Central memory CD8-positive, alpha-beta T cell (primary cell): ENCODE results near the gene SNRPN.
A peak's percentile ranks its signal among the peaks of the same experiment; 100 is the strongest.
"Not testable (repeated sequence)": the region's sequence is repeated elsewhere in the genome, so short reads cannot be mapped to it uniquely, and the experiment has no call there.

ENCODE experiments used
- ATAC-seq: fragments of 150-1000 bp; cut with Tn5 transposase; replicated peaks from 2 replicates; pipeline ENCODE4 v1.10.0; 2022; ENCODE audit warnings: mild to moderate bottlenecking, moderate FRiP score, moderate number of reproducible peaks; ENCODE audit not compliant: poor library complexity, severe bottlenecking; ENCODE audit errors: extremely low read depth
- DNase-seq, 2 donors: peaks; one replicate each; pipeline ENCODE4 v3.0.0; 2021; ENCODE audit warnings: low spot score in 2 of 2
- H3K27ac Mint-ChIP-seq: one replicate; pipeline ENCODE4 v1.8.0; 2022; ENCODE audit warnings: low read depth, mild to moderate bottlenecking, moderate library complexity, mixed read lengths
- H3K27me3 Mint-ChIP-seq: one replicate; pipeline ENCODE4 v1.8.0; 2022; ENCODE audit warnings: mixed read lengths
- H3K36me3 Mint-ChIP-seq: one replicate; pipeline ENCODE4 v1.8.0; 2022; ENCODE audit warnings: mild to moderate bottlenecking, moderate library complexity, mixed read lengths; ENCODE audit not compliant: insufficient read depth
- H3K4me1 Mint-ChIP-seq: one replicate; pipeline ENCODE4 v1.8.0; 2022; ENCODE audit warnings: mixed read lengths
- H3K4me3 Mint-ChIP-seq: one replicate; pipeline ENCODE4 v1.8.0; 2022; ENCODE audit warnings: mild to moderate bottlenecking, moderate library complexity, mixed read lengths
- H3K9me3 Mint-ChIP-seq: one replicate; pipeline ENCODE4 v1.8.0; 2022; ENCODE audit warnings: mixed read lengths

SNRPN gene

GRCh38 chr15:24954783-24955530 is at the start of gene SNRPN, which contains the start of gene SNURF:
TSS of gene SNRPN (plus strand) at chr15:24954987. CDS start at chr15:24974454, 19,467 bp downstream.
TSS of gene SNURF (plus strand) at chr15:24954987. CDS start at chr15:24955049, 62 bp downstream.
- peak; percentile 52 for ATAC-seq
- Mint-ChIP-seq H3K9me3 (no peaks in the 10 kb centered on the region), H3K4me1 (peaks cover 20% of the 10 kb centered on the region), H3K27ac (peak within 1 kb of the TSS; percentile 83), H3K36me3 (peaks cover 26% of the 10 kb centered on the region), H3K27me3 (peaks cover 18% of the 10 kb centered on the region), H3K4me3 (peak within 1 kb of the TSS; percentile 86)
- peak; percentile 35 to 43 for DNase-seq

- peaks cover 26% of the 10 kb centered on the region for H3K9me3 Mint-ChIP-seq
- peak overlapping the region; percentile 78 for H3K27ac Mint-ChIP-seq
- H3K4me3 Mint-ChIP-seq = no peak overlapping the region
- no peak for ATAC-seq
- H3K4me1 Mint-ChIP-seq = peaks cover 10% of the 10 kb centered on the region
- no peak for DNase-seq
- H3K36me3 Mint-ChIP-seq = peaks cover 5% of the 10 kb centered on the region
- H3K27me3 Mint-ChIP-seq = no peaks in the 10 kb centered on the region
Measured at GRCh38 chr15:24916305-24917009, 38.3 kb upstream of the SNRPN start.

- H3K36me3 Mint-ChIP-seq = peaks cover 2% of the 10 kb centered on the region
- peaks cover 26% of the 10 kb centered on the region for H3K9me3 Mint-ChIP-seq
- DNase-seq = no peak
- H3K27ac Mint-ChIP-seq = no peak overlapping the region
- H3K4me3 Mint-ChIP-seq = no peak overlapping the region
- ATAC-seq = no peak
- H3K27me3 Mint-ChIP-seq = no peaks in the 10 kb centered on the region
- peaks cover 10% of the 10 kb centered on the region for H3K4me1 Mint-ChIP-seq
Measured at GRCh38 chr15:24917431-24917830, 37.4 kb upstream of the SNRPN start.

GRCh38 chr15:24919446-24919845 is 35.3 kb upstream of the SNRPN start:
- Mint-ChIP-seq H3K27ac (no peak overlapping the region), H3K4me1 (peaks cover 10% of the 10 kb centered on the region), H3K9me3 (peaks cover 26% of the 10 kb centered on the region), H3K36me3 (peaks cover 2% of the 10 kb centered on the region), H3K4me3 (no peak overlapping the region), H3K27me3 (no peaks in the 10 kb centered on the region)
- DNase-seq (no peak), ATAC-seq (no peak)

GRCh38 chr15:24922781-24923180 is 32.0 kb upstream of the SNRPN start:
- H3K36me3 Mint-ChIP-seq, H3K27me3 Mint-ChIP-seq, H3K27ac Mint-ChIP-seq, H3K4me1 Mint-ChIP-seq, H3K4me3 Mint-ChIP-seq, ATAC-seq, DNase-seq: not testable (repeated sequence)
- H3K9me3 Mint-ChIP-seq = peaks cover 11% of the 10 kb centered on the region

- DNase-seq = no peak
- H3K4me1 Mint-ChIP-seq = no peaks in the 10 kb centered on the region
- no peak overlapping the region for H3K27ac Mint-ChIP-seq
- H3K27me3 Mint-ChIP-seq = no peaks in the 10 kb centered on the region
- H3K36me3 Mint-ChIP-seq = no peaks in the 10 kb centered on the region
- ATAC-seq = no peak
- no peak overlapping the region for H3K4me3 Mint-ChIP-seq
- peaks cover 11% of the 10 kb centered on the region for H3K9me3 Mint-ChIP-seq
Measured at GRCh38 chr15:24924153-24924552, 30.6 kb upstream of the SNRPN start.

- no peak for DNase-seq
- H3K36me3 Mint-ChIP-seq = no peaks in the 10 kb centered on the region
- no peaks in the 10 kb centered on the region for H3K27me3 Mint-ChIP-seq
- peaks cover 11% of the 10 kb centered on the region for H3K9me3 Mint-ChIP-seq
- no peak for ATAC-seq
- no peak overlapping the region for H3K27ac Mint-ChIP-seq
- H3K4me1 Mint-ChIP-seq = no peaks in the 10 kb centered on the region
- H3K4me3 Mint-ChIP-seq = no peak overlapping the region
Measured at GRCh38 chr15:24924621-24925020, 30.2 kb upstream of the SNRPN start.

- not testable (repeated sequence) for DNase-seq, ATAC-seq, H3K36me3 Mint-ChIP-seq, H3K4me3 Mint-ChIP-seq, H3K27ac Mint-ChIP-seq, H3K4me1 Mint-ChIP-seq, H3K27me3 Mint-ChIP-seq
- peaks cover 18% of the 10 kb centered on the region for H3K9me3 Mint-ChIP-seq
Measured at GRCh38 chr15:24931874-24932732, 22.7 kb upstream of the SNRPN start.

- Mint-ChIP-seq H3K9me3 (peaks cover 18% of the 10 kb centered on the region), H3K27me3 (no peaks in the 10 kb centered on the region), H3K36me3 (peaks cover 1% of the 10 kb centered on the region), H3K4me3 (no peak overlapping the region), H3K27ac (no peak overlapping the region), H3K4me1 (no peaks in the 10 kb centered on the region)
- DNase-seq (no peak), ATAC-seq (no peak)
Measured at GRCh38 chr15:24933716-24934115, 21.1 kb upstream of the SNRPN start.

GRCh38 chr15:24938224-24938623 is 16.6 kb upstream of the SNRPN start:
- H3K4me3 Mint-ChIP-seq, H3K27ac Mint-ChIP-seq, H3K27me3 Mint-ChIP-seq, ATAC-seq, H3K4me1 Mint-ChIP-seq, H3K36me3 Mint-ChIP-seq, DNase-seq: not testable (repeated sequence)
- H3K9me3 Mint-ChIP-seq = peaks cover 26% of the 10 kb centered on the region

- H3K27ac Mint-ChIP-seq = no peak overlapping the region
- no peak for DNase-seq
- H3K4me1 Mint-ChIP-seq = no peaks in the 10 kb centered on the region
- H3K4me3 Mint-ChIP-seq = no peak overlapping the region
- H3K9me3 Mint-ChIP-seq = peaks cover 21% of the 10 kb centered on the region
- no peaks in the 10 kb centered on the region for H3K36me3 Mint-ChIP-seq
- ATAC-seq = no peak
- no peaks in the 10 kb centered on the region for H3K27me3 Mint-ChIP-seq
Measured at GRCh38 chr15:24940236-24940635, 14.6 kb upstream of the SNRPN start.

- H3K27ac Mint-ChIP-seq = no peak overlapping the region
- H3K4me1 Mint-ChIP-seq = no peaks in the 10 kb centered on the region
- H3K27me3 Mint-ChIP-seq = no peaks in the 10 kb centered on the region
- no peak for ATAC-seq
- DNase-seq = no peak
- no peaks in the 10 kb centered on the region for H3K36me3 Mint-ChIP-seq
- H3K4me3 Mint-ChIP-seq = no peak overlapping the region
- peaks cover 11% of the 10 kb centered on the region for H3K9me3 Mint-ChIP-seq
Measured at GRCh38 chr15:24943361-24943760, 11.4 kb upstream of the SNRPN start.
